HG03460 (cell line): Measurements from ENCODE around the gene ARHGAP26.
"Not testable (repeated sequence)": the region's sequence is repeated elsewhere in the genome, so short reads cannot be mapped to it uniquely, and the experiment has no call there.

Experiments used
- ATAC-seq: cut with Tn5 transposase; IDR thresholded peaks from one replicate; pipeline ENCODE4 v1.9.1; 2021; ENCODE audit not compliant: unreplicated experiment

The ARHGAP26 gene

DNA sequence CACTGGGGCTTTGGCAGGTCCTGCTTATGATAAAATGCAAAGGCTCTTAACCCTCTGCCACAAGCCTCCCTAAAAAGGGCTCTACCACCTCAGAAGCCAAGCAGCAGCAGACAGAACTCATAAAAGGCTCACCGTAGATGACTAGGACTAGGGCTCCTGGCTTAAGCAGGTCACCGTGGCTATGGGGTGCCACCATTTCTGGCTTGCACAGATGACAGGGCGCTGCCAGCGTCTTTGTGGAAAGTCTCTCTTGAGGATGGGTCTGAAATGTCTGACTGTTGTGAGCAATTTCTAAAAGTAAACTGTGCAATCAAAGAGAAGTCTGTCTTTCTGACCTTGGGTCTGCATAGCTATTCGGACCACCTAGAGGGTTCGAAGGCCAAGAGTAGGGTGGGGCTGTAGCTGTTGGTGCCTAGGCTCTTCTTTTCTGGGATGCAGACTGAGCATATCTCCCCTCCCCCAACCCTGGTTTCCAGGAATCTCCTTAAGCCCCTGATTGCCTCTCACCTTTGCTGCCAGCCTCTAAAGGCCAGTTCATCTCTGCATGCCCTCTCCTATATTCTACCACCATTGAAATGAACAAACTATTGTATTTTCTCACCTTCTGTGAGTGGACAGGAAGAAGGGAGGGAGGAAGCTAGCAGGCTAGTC lies 307.4 kb downstream of the ARHGAP26 start:
- ATAC-seq, result no peak

DNA sequence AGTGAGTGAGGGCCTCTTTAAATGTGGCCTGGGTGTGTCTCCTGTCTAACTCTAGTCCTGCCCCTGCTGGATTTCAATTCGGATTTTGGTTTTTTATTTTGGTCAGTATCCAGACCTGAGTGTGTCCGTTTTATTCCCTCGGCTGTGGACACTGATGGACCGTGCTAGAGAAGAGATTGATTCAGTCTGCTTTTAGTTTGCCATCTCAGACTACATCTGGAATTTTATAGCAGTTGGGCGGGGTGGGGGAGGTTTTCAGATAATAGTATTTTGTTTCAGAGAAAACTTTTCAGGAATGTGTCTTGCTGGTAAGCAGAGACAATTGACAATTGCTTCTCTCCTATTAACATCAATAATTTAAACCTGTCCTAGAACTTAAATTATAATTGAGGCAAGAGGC lies 308.1 kb downstream of the ARHGAP26 start:
- no peak for ATAC-seq

DNA sequence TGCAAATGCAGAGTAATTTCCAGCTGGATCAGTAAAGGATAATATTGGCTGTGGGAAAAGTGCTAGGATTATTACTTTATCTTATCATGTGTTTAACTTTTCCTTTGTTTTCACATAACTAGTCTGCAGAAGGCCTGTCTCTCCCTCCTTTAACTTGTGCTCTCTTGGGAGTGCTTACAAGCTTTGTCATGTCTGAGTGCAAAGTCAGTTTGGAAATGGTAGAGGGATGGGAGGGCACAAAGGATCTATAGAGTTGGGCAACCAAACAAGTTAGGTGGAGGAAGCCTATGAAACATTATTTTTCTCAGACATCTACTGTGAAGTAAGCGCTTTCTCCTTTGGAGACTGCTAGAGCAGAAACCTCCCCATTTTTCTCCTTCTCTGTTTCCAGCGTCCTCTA lies 308.8 kb downstream of the ARHGAP26 start:
- ATAC-seq, result no peak

DNA sequence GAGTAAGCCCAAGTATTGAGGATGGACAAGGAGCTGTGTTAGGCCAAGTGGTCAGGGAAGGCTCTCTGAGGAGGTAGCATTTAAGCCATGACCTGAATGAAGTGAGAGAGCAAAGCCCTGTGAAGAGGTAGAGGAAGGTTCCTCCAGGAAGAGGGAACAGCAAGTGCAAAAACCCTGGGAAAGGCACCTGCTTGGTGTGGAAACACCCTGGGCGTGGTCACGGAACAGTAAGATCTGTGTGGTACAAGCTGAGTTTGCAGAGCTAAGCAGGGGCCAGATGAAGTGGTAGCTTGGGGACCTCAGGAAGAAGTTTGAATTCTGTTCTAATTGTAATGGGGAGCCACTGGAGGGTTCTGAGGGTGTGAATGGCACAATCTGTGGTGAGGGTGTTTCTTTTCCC lies 310.2 kb downstream of the ARHGAP26 start:
- no peak for ATAC-seq

DNA sequence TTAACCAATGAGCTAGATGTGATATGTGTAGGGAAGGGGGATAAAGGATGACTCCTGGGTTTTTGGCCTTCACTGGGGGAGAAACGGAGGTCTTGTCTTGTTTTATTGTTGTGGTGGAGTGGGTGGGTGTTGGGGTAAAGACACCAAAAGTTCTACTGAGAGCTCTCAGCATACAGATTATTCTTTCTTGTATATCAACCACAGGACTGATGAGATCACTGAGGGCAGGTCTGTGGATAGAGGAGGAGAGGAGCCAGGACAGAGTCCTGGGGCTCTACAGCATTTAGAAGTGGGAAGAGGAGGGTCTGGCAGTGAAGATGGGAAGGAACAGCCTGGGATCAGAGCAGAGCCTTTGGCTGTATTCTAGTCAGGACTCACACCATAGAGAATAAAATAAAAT lies 310.8 kb downstream of the ARHGAP26 start:
- no peak for ATAC-seq

DNA sequence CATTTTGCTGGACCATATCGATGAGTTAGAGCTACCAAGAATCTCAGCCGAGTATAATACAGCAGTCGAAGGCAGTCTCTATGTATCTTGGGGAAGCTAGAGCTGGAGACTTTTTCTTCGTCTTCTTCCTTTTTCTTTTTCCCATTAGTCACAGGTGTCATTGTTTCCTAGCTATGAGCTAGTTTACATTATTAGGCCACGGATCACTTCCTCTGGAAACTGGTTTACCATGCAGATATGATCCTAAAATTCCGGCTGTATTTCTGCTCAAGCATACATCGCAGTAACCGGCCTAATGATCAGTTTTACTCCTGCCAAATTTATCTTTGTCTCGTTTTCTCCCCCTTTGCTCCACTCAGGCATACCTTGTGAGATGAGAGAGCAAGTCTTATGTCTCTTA lies 312.8 kb downstream of the ARHGAP26 start:
- no peak for ATAC-seq

DNA sequence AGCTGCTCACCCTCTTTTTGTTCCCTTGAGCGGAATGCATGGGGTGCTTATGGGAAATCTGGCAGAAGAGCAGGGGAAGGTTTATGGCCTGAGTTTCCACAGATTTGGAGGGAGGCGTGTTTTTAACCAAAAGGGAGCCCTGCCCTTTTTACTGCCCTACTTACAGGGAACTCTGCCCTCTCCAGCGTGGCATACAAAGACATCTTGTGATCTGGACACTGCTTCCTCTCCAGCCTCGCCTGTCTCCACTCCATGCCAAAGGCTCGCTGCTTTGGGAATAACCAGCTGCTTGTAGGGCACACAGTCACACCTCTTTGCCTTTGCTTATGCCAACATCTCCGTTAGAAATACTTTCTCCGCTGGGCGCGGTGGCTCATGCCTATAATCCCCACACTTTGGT lies 314.2 kb downstream of the ARHGAP26 start:
- no peak for ATAC-seq

DNA sequence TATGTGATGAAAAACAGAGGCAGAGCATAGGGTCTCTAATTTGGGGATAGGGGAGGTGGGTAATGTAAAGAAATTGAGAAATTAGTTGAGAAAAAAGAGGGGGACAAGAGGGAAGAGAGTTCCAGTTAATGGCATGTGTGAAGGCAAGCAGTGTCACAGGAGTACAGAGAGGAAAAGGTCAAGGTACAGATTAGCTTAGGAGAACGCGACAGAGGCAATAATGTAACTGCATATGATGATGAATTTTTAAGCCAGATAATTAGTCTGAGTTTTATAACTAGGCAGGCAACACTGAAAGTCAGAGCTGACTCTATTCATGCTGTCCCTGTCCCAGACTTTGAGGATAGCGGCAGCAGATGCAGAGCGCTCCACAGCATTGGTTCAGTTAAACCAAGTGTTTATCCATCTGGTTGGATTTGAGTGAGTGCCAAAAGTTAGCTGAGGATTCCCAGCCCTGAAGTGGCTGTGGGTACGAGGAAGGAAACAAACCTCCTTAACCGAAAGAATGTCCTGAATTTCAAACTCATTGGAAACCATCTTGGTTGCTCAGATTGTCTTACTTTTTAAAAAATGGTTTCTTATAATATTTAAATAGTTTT lies 315.2 kb downstream of the ARHGAP26 start:
- ATAC-seq, result no peak

DNA sequence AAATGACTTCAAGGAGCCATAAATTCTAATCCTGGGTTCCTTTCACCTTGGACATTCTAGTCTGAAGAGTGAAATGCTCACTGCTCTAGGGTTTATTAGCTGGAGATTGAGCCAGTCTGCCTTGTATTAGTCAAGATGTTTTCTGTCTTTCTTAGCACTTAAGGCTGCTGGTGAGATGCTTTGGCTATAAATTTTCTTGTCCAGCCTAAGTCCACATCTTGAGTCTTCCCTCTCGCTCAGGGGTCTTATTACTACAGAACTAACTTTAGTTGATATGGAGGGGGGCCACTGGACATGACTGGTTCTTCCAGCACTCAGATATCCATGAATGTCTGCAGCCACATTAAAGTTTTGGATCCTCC lies 316.4 kb downstream of the ARHGAP26 start:
- ATAC-seq, result no peak

DNA sequence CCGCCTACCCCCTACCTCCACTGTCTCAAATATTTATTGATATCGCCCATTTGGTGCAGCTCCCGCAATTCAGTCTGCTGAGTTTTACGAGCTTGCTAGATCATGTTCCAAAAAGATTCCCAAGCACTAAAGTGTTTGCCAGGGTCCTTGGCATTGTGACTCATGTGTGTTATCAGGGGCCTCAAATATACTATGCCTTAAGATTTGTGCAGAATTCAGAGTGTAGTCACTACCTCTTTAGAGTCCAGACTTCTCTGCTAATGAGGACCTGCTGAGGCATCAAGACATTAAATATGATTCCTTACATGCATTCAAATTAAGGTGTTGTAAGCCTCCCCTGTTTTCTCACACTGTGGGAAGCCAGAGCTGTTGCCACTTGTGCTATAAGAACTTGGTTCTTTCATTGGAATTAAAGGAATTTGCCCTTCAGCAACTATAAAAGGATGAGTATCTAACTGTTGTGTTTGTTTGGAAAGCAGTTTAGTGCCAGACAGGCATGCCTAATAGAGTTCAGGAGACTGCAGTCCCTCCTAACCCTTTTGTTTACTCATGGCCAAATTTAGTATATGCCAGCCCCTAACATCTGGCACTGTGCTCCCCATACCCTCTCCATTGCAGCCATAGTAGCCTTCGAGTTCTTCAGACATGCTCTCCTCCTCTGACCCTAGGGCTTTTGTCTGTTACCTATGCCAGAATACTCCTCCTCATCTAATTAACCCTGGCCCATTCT lies 316.9 kb downstream of the ARHGAP26 start:
- ATAC-seq, result no peak

DNA sequence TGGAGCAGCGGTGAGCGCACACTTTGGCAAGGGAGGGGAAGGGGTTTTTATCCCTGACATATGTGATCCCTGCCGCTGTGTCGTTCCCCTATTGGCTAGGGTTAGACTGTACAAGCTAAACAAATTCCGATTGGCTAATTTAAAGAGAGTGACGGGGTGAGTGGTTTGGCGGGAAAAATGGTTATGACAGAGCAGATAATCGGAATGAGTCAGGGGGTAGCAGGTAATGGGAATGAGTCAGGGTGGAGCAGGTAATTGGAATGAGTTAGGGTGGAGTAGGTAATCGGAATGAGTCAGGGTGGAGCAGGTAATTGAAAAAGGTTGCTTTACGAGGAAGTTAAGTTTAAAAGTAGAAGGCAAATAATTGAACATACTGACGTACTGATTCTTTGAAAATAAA lies 318.5 kb downstream of the ARHGAP26 start:
- ATAC-seq, result not testable (repeated sequence)

DNA sequence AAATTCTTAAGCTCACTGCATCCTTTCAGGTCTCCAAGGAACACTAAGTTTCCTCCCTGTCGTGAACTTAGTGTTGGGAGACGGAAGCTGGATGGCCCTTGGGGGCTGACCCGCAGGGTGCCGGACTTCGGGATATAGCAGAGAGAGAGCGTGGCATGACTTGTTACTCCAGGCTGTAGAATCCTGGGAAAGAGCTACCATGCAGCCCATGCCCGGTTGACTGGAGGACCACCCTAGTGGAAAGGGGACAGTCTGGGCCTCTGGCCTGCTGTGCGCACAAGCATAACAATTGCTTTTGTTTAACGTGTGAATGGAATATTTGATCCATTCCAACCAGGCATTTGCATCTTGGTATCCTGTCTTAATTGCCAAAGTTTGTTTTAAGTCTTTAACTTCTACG lies 319.9 kb downstream of the ARHGAP26 start:
- not testable (repeated sequence) for ATAC-seq

DNA sequence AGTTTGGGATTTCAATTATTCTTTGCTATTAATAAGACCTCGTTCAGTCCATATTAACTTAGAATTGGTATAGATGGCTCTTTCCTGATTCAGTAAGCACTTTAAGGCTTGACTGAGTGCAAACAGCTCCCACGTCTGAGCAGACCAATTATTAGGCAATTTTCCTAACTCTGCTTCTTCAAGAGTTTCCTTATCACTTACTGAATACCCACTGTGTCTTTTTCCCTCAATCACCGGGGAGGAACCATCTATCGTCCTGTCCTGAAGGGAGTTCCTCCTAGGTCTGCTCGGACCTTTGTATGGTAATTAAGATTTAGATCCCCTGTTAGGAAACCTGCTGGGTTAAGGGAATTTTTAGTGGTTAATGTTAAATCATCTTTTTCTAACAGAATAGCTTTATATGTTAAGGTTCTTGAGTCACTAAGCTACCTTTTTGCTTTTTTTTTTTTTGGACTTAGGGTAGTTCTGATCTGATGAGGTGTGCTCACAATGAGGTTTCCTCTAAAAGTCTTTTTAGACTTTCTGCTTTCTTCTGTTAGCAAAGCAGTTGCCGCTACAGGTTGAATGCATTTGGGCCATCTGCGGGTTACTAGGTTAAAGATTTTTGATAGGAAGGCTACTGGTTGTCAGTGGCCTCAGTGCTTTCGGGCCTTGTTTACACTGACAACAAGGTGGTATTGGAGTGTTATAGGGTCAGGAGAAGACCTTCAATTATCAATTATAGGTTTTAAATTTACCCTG lies 322.7 kb downstream of the ARHGAP26 start:
- not testable (repeated sequence) for ATAC-seq

DNA sequence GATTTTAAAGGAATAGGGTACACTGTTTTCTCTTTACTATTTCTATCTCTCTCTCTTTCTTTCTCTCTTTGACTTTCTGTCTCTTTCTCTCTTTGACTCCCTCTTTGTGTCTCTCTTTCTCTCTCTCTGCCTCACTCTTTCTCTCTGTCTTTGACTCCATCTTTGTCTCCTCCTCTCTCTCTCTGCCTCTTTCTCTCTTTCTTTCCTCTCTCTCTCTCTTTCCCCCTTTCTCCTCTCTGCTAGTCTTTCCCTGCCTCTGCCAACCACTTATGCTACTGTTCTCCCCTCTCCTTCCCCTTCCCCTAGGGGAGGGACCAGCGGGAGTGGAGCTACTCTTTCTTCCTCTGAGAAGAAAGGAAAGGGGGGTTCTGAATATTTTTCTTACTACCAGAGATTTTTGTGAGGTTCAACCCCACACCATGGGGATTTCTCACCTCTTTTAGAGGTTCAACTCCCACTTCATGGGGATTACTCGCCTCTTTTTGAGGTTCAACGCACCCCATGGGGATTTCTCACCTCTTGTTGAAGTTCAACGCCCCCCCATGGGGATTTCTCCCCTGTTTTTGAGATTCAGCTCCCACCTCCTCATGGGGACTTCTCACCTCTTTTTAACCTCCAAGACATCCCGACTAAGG lies 323.4 kb downstream of the ARHGAP26 start:
- ATAC-seq, result no peak

DNA sequence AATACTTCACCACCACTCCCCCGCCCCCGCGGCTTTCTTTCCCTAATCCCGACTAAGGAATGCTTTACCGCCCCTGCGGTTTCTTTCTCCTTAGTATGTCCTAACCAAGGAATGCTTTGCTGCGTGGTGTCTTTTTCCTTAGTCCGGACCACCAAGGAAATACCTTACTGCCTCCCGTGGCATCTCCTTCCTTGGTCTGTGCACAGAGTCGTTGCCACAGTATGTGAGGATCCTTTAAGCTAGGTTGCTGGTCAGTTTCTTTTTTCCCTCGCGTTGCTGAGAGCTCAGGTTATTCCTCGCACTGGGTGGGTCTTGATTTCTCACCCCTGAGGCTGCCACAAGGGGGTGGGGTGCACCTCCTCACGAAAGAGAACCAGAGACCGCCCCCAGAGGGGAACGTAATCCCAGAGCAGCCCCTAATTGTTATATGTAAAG lies 323.9 kb downstream of the ARHGAP26 start:
- no peak for ATAC-seq

DNA sequence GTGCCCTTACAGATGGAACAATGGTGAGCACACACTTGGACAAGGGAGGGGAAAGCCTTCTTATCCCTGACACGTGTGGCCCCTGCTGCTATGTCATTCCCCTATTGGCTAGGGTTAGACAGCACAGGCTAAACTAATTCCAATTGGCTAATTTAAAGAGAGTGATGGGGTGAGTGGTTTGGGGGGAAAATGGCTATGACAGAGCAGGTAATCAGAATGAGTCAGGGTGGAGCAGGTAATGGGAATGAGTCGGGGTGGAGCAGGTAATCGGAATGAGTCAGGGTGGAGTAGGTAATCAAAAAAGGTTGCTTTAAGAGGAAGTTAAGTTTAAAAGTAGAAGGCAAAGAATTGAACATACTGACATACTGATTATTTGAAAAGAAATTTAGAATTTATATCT lies 324.4 kb downstream of the ARHGAP26 start:
- not testable (repeated sequence) for ATAC-seq

DNA sequence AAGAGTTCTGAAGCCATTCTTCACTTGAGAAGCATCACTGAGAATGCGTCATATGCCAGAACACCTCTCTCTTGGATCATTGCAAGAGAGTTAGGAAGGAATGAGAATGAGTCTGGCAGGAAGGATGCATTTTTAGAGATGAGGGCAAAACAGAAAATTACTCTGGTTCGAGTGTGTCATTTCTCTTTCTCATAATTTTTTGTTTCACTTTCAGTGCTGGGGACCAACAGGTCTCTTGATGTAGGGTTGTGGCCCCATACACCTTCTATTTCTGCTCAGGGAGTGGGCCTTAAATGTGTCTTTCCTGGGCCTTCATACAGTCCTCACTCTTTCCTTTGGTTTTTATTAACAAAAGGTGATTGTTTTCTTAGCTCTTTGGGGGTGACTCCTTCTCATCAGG lies 330.9 kb downstream of the ARHGAP26 start:
- peak; percentile 91 for ATAC-seq

DNA sequence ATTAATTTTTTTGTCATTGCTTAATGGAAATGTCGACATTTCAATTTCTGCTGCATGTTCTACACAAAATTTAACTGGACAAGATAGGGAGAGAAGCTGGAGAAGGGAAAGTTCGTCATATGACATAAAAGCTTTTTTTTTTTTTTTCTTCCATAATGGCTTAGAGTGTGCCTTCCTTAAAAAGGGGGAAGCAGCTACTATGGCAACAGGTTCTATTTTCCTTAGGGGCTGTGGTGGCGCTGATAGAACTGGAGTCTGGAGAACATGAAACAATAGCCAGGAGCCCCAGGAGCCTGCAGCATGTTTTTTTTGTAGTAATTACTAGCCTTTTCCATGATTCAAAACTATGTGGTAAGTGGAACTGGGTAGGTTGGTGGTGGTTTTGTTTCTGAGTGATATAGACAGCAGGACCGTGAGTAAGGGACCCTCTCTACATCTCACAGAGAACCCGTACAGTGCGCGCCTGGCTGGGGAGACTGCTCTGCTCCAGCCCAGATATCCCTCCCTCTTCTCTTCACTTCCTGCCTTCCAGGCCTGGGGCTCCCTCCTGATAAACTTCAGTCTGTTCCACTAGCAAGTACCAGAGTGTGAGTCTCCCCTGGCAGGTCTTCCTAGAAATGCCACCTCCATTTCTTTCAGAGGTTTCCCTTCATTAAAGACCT lies 331.7 kb downstream of the ARHGAP26 start:
- no peak for ATAC-seq

DNA sequence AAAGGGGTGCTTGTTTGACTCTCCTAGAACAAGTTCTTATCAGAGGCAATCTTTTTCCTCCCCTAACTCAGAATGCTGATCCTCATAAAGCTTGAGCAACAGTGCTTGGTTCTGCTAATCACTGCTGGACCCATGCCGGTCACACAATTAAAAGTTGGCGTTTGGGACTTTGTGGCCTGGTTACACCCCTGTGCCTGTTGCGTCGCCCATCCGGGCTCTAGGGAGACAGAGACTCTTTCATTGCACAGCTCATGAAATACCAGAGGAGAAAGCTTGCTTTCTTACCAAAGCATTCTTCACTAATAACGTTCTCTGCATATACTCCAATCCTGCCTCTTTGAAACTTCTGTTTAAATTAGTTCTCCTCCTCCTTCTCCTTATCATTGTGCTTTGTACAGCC lies 332.2 kb downstream of the ARHGAP26 start:
- no peak for ATAC-seq

DNA sequence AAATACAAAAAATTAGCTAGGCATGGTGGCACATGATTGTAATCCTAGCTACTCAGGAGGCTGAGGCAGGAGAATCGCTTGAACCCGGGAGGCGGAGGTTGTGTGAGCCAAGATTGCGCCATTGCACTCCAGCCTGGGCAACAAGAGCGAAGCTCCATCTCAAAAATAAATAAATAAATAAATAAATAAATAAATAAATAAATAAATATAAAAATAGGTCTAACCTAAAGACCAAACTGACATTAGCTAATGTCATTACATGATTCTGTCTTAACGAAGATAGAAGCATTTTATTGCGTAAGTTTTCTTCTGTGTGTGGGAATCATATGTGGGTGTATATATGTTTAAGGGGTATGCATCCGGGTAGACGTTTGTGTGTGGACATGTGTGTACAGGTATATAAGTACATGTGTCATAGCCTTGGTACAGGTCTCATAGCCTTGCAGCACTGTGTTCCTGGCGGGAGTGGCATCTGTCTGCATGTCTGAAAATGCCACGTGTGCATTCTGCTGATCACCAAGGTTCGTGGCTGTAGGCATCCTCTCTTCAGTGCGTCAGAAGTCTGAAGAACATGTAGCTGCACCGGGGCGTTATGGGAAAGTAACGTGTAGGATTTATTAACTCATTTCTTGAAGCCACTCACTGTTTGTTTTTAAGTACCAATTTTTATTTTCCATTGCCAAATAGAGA lies 335.2 kb downstream of the ARHGAP26 start:
- no peak for ATAC-seq
